LNCAP (cell line): ENCODE data around the gene ACTL7A.

Experiments
- CTCF ChIP-seq: fragments of 450-650 bp; IDR thresholded peaks from 2 replicates; pipeline ENCODE4 v1.5.1; 2017; ENCODE audit warnings: mild to moderate bottlenecking

The ACTL7A gene

GRCh38 chr9:108831496-108832178, 30.4 kb upstream of the ACTL7A start:
- TF ChIP-seq CTCF, result no peak

DNA sequence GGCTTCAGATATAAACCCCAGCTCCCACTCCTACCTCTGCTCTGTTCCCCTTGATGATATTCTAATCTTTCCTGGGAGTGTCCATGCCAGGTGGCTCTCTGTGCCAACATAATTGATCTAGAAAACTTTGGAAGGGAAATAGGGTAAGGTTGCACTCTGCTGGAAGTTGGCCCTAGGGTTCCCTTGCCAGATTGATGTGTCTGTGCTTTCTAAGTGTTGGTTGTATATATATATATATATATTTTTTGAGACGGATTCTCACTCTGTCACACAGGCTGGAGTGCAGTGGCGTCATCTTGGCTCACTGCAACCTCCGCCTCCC, 29.9 kb upstream of the ACTL7A start:
- TF ChIP-seq CTCF, result no peak

GRCh38 chr9:108834959-108835665, 27.0 kb upstream of the ACTL7A start:
- no peak for TF ChIP-seq CTCF

DNA sequence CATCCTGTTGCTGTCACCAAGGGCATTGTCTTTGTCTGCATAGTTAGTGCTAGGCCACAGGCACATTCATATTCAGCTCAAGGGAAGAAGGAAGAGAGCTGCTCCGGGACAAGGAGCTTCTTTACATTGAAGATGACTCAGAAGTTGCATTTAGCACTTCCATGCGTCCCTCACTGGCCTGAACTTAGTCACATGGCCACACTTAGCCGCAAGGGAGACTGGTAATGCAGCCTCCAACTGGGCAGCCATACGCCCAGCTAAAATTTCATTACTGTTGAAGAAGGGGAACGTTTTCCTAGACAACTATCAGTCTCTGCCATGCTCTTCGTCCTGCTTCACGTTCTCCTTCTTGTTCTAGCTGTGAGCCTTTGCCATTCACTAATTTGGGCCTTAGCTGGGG, 26.2 kb upstream of the ACTL7A start:
- no peak for TF ChIP-seq CTCF

DNA sequence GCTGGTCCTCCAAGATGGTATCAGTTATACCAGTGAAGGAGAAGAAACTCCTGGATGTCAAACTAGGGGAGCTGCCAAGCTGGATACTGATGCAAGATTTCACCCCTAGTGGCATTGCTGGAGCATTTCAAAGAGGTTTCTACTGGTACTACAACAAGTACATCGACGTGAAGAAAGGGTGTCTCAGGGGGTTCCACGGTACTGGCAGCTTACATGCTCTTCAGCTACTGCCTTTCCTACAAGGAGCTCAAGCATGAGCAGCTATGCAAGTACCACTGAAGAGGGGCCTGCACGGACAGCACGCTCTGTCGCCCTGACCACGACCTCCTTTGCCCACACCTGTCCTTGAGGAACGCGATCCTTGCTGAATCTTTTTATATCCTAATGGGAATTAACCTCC, 25.7 kb upstream of the ACTL7A start:
- TF ChIP-seq CTCF, result no peak

- no peak for TF ChIP-seq CTCF
Measured at GRCh38 chr9:108836781-108837180, 25.3 kb upstream of the ACTL7A start.

- no peak for TF ChIP-seq CTCF
Measured at GRCh38 chr9:108837530-108837929, 24.5 kb upstream of the ACTL7A start.
